WTC11 (cell line): ENCODE measurements around the gene ZDHHC9.

Experiments
- ATF1 ChIP-seq: sonication (generic); formaldehyde crosslinking; IDR thresholded peaks from 2 replicates; pipeline ENCODE4 v1.8.1; 2023; ENCODE audit warnings: mild to moderate bottlenecking, moderate library complexity, missing genetic modification reagents
- CTCF ChIP-seq: fragments of 200-600 bp; IDR thresholded peaks from 2 replicates; pipeline ENCODE4 v1.8.0; 2022; ENCODE audit warnings: antibody characterized with exemption
- FOXP1 ChIP-seq: sonication (generic); formaldehyde crosslinking; IDR thresholded peaks from 2 replicates; pipeline ENCODE4 v1.8.0; 2022; ENCODE audit warnings: missing genetic modification reagents, mild to moderate bottlenecking, moderate library complexity, borderline replicate concordance
- JAZF1 ChIP-seq: fragments of 250-450 bp; sonication (Bioruptor Pico); IDR thresholded peaks from 2 replicates; pipeline ENCODE4 v1.9.0; 2021; ENCODE audit warnings: moderate library complexity, mild to moderate bottlenecking, inconsistent platforms
- NR2C2 ChIP-seq: sonication (generic); formaldehyde crosslinking; IDR thresholded peaks from 2 replicates; pipeline ENCODE4 v1.8.0; 2022; ENCODE audit warnings: mild to moderate bottlenecking, missing genetic modification reagents
- PRDM15 ChIP-seq: sonication (generic); formaldehyde crosslinking; IDR thresholded peaks from 2 replicates; pipeline ENCODE4 v1.8.0; 2022; ENCODE audit warnings: missing genetic modification reagents
- SOX15 ChIP-seq: fragments of 250-450 bp; sonication (Bioruptor Pico); IDR thresholded peaks from 2 replicates; pipeline ENCODE4 v1.9.0; 2021; ENCODE audit warnings: mild to moderate bottlenecking
- SP1 ChIP-seq: sonication (generic); formaldehyde crosslinking; conservative IDR thresholded peaks from 2 replicates; pipeline ENCODE4 v1.8.1; 2022; ENCODE audit warnings: missing genetic modification reagents
- TCF7 ChIP-seq: sonication (generic); formaldehyde crosslinking; IDR thresholded peaks from 2 replicates; pipeline ENCODE4 v1.8.0; 2022; ENCODE audit warnings: mild to moderate bottlenecking, low read depth, missing genetic modification reagents, moderate library complexity
- TEAD4 ChIP-seq: sonication (generic); formaldehyde crosslinking; IDR thresholded peaks from 2 replicates; pipeline ENCODE4 v1.8.0; 2022; ENCODE audit warnings: mild to moderate bottlenecking, missing genetic modification reagents
- USF2 ChIP-seq: sonication (generic); formaldehyde crosslinking; IDR thresholded peaks from 2 replicates; pipeline ENCODE4 v1.8.1; 2023; ENCODE audit warnings: mild to moderate bottlenecking, missing genetic modification reagents, moderate library complexity
- ZNF281 ChIP-seq: sonication (generic); formaldehyde crosslinking; IDR thresholded peaks from 2 replicates; pipeline ENCODE4 v1.8.0; 2023; ENCODE audit warnings: mild to moderate bottlenecking, missing genetic modification reagents

- TF ChIP-seq USF2 (CRISPR knock-in tag) = no peak
- no peak for TF ChIP-seq PRDM15
- no peak for TF ChIP-seq CTCF
- TF ChIP-seq JAZF1 (CRISPR knock-in tag) = no peak
- no peak for TF ChIP-seq SOX15 (CRISPR knock-in tag)
- TF ChIP-seq SP1 (CRISPR knock-in tag) = no peak
- no peak for TF ChIP-seq FOXP1
- TF ChIP-seq NR2C2 (CRISPR knock-in tag) = no peak
- TF ChIP-seq ATF1 (CRISPR knock-in tag) = no peak
- no peak for TF ChIP-seq TCF7 (CRISPR knock-in tag)
- no peak for TF ChIP-seq ZNF281 (CRISPR knock-in tag)
- no peak for TF ChIP-seq TEAD4 (CRISPR knock-in tag)
Measured at GRCh38 chrX:129797251-129797906, 46.3 kb downstream of the ZDHHC9 start.
